ENCODE data around the gene AFF2.

GRCh38 chrX:149004936-149005335 lies 504.5 kb downstream of the AFF2 start:
- no peak for TF ChIP-seq EZH2 (optimal IDR thresholded peaks at IDR 0.05; ENCODE audit: low read depth, low read length)
- TF ChIP-seq, protein P1, sequence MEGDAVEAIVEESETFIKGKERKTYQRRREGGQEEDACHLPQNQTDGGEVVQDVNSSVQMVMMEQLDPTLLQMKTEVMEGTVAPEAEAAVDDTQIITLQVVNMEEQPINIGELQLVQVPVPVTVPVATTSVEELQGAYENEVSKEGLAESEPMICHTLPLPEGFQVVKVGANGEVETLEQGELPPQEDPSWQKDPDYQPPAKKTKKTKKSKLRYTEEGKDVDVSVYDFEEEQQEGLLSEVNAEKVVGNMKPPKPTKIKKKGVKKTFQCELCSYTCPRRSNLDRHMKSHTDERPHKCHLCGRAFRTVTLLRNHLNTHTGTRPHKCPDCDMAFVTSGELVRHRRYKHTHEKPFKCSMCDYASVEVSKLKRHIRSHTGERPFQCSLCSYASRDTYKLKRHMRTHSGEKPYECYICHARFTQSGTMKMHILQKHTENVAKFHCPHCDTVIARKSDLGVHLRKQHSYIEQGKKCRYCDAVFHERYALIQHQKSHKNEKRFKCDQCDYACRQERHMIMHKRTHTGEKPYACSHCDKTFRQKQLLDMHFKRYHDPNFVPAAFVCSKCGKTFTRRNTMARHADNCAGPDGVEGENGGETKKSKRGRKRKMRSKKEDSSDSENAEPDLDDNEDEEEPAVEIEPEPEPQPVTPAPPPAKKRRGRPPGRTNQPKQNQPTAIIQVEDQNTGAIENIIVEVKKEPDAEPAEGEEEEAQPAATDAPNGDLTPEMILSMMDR (IDR thresholded peaks at IDR 0.05; ENCODE audit: low read length), result no peak
